ENCODE measurements around the gene DNAJC3.

DNA sequence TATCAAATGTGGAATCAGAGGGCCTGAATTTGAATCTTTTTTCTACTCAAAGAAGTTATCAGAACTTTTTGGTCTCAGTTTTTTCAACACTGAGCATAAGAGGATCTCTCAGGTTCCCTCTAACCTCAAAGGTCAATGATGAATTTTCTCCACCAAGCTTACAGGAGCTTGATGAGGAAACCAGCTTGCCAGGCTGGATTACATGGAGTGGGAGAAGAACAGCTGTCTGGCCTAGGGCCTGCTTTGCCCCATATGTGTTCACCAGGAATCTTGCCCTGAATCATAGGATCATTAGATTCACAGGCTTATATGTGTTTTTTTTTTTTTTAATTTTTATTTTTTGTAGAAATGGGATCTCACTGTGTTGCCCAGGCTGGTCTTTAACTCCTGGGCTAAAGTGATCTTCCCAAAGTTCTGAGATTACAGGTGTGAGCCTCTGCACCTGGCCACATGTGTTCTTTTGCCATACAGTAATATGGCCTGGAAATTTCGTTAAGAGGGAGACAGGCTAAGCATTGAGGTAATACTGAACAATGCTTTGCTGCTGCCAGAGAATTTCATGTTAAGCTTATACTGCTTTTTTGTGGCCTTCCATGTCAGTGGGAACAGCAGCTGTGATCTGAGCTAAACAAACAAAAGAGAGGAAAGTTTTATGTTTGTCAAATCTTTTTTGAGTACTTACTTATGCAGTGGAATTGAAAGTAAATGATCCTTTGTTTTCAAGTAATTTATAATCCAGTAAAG is 110.6 kb downstream of the DNAJC3 start:
- TF ChIP-seq, protein P1, sequence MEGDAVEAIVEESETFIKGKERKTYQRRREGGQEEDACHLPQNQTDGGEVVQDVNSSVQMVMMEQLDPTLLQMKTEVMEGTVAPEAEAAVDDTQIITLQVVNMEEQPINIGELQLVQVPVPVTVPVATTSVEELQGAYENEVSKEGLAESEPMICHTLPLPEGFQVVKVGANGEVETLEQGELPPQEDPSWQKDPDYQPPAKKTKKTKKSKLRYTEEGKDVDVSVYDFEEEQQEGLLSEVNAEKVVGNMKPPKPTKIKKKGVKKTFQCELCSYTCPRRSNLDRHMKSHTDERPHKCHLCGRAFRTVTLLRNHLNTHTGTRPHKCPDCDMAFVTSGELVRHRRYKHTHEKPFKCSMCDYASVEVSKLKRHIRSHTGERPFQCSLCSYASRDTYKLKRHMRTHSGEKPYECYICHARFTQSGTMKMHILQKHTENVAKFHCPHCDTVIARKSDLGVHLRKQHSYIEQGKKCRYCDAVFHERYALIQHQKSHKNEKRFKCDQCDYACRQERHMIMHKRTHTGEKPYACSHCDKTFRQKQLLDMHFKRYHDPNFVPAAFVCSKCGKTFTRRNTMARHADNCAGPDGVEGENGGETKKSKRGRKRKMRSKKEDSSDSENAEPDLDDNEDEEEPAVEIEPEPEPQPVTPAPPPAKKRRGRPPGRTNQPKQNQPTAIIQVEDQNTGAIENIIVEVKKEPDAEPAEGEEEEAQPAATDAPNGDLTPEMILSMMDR (IDR thresholded peaks at IDR 0.05; ENCODE audit: insufficient read depth, low read length, poor library complexity, severe bottlenecking) = no peak
- TF ChIP-seq EZH2phosphoT487 (conservative IDR thresholded peaks at IDR 0.05; ENCODE audit: low read length) = no peak
